Caco-2 (cell line): ENCODE measurements around the gene MED12L. TPM values are rescaled to one million over a fixed set of nuclear protein-coding genes. Genes with fewer than 3 reads are reported as not detected.

Experiments
- BruUV-seq: library from RNA; stranded (reverse); fragments of 400-500 nt; replicated peaks from 2 replicates; lab custom pipeline; 2021; lab: Mats Ljungman, UMichigan
- CTCF ChIA-PET: fragments of 300-600 bp; sonication (Branson Sonifier 250); formaldehyde crosslinking; loops from one replicate; lab custom pipeline; 2022; ENCODE audit warnings: antibody characterized with exemption; lab: Charles Lee
- POLR2A ChIA-PET: fragments of 300-600 bp; sonication (Branson Sonifier 250); formaldehyde crosslinking; loops from one replicate; lab custom pipeline; 2022; ENCODE audit warnings: antibody characterized with exemption; lab: Charles Lee
- DNase-seq, 2 experiments: peaks; one replicate each; pipeline versions ENCODE4 v3.0.0 to v3.0.0-alpha.2; 2020 to 2022
- H3K27me3 ChIP-seq: replicated peaks from 2 replicates; pipeline ENCODE4 v1.6.0; 2011; ENCODE audit warnings: low read length; ENCODE audit not compliant: control insufficient read depth, insufficient read depth
- H3K36me3 ChIP-seq: 2 replicates; pipeline ENCODE4 v1.5.1; 2011; ENCODE audit warnings: low read length; ENCODE audit not compliant: control insufficient read depth, insufficient read depth
- H3K4me1 ChIP-seq: fragments of 250-450 bp; sonication (Bioruptor Pico); 2 replicates; pipeline ENCODE4 v1.5.1; 2020; ENCODE audit warnings: mild to moderate bottlenecking
- H3K4me3 ChIP-seq: 2 replicates; pipeline ENCODE4 v1.5.1; 2011; ENCODE audit warnings: low read depth, mild to moderate bottlenecking, control low read depth, low read length
- H3K9me3 ChIP-seq: fragments of 250-450 bp; sonication (Bioruptor Pico); 2 replicates; pipeline ENCODE4 v1.5.1; 2020; ENCODE audit warnings: mild to moderate bottlenecking, moderate library complexity
- H3K27ac Mint-ChIP-seq: one replicate; pipeline ENCODE4 v1.8.0; 2022; ENCODE audit warnings: mixed read lengths; ENCODE audit not compliant: unreplicated experiment
- H3K27me3 Mint-ChIP-seq: one replicate; pipeline ENCODE4 v1.8.0; 2022; ENCODE audit warnings: mixed read lengths; ENCODE audit not compliant: insufficient read depth, unreplicated experiment
- H3K36me3 Mint-ChIP-seq: one replicate; pipeline ENCODE4 v1.8.0; 2022; ENCODE audit warnings: mild to moderate bottlenecking, mixed read lengths; ENCODE audit not compliant: insufficient read depth, unreplicated experiment
- H3K4me1 Mint-ChIP-seq: one replicate; pipeline ENCODE4 v1.8.0; 2022; ENCODE audit warnings: low read depth, mixed read lengths; ENCODE audit not compliant: unreplicated experiment
- H3K4me3 Mint-ChIP-seq: one replicate; pipeline ENCODE4 v1.8.0; 2022; ENCODE audit warnings: mild to moderate bottlenecking, moderate library complexity, mixed read lengths; ENCODE audit not compliant: unreplicated experiment
- H3K9me3 Mint-ChIP-seq: one replicate; pipeline ENCODE4 v1.8.0; 2022; ENCODE audit warnings: mixed read lengths; ENCODE audit not compliant: unreplicated experiment
- intact Hi-C: fragments of 100-400 bp; cut with micrococcal nuclease; formaldehyde crosslinking; loops from one replicate; pipeline ENCODE4 v1.10.0; 2022; ENCODE audit not compliant: unreplicated experiment
- total RNA-seq: library from RNA; stranded (reverse); gene quantifications from 2 replicates; pipeline ENCODE4 v1.2.3, GENCODE V29; 2022
- TF ChIP-seq, protein P1 (sequence below), 2 experiments: fragments of 200-600 bp in 1 of 2; IDR thresholded peaks; 1 replicate in 1 of 2; 2 replicates in 1 of 2; pipeline versions ENCODE4 v1.5.1 to v1.8.0; 2011 to 2022; ENCODE audit warnings: antibody characterized with exemption in 1 of 2, control low read depth in 1 of 2, inconsistent platforms in 1 of 2, low read depth in 1 of 2, low read length in 1 of 2, mild to moderate bottlenecking in 1 of 2, moderate library complexity in 1 of 2; ENCODE audit not compliant: insufficient read depth in 1 of 2, severe bottlenecking in 1 of 2, unreplicated experiment in 1 of 2

Gene MED12L
- total RNA-seq, 1 experiment from 2014 or later, result 21.5 TPM

DNA sequence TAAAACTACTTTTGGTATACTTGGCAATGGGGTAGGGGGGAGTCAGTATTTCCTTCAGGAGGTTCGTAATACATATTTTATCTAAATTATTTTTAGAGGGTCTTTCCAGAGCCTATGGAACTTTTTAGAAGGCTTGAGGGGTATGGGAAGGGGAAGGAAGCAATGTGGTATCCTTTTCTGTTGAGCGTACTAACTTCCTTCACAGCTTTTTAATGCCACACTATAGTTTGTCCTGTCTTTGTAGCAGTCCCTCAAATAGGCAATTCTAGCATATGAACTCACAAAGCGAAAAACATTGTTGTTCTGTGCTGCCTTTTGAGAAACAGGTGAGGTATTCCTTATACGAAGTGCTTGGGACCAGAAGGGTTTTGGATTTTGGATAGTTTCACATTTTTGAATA is 266.2 kb downstream of the MED12L start:
- Mint-ChIP-seq H3K9me3 (no peaks in the 10 kb centered on the region), H3K27me3 (no peaks in the 10 kb centered on the region), H3K36me3 (no peaks in the 10 kb centered on the region), H3K4me3 (no peak overlapping the region), H3K27ac (no peak overlapping the region), H3K4me1 (no peaks in the 10 kb centered on the region)
- ChIA-PET POLR2A (no interaction called here), CTCF (no interaction called here)
- H3K4me3 ChIP-seq, result no peak overlapping the region
- intact Hi-C loops, result no loop called here
- no peaks in the 10 kb centered on the region for H3K27me3 ChIP-seq
- no peak for DNase-seq
- TF ChIP-seq, protein P1, sequence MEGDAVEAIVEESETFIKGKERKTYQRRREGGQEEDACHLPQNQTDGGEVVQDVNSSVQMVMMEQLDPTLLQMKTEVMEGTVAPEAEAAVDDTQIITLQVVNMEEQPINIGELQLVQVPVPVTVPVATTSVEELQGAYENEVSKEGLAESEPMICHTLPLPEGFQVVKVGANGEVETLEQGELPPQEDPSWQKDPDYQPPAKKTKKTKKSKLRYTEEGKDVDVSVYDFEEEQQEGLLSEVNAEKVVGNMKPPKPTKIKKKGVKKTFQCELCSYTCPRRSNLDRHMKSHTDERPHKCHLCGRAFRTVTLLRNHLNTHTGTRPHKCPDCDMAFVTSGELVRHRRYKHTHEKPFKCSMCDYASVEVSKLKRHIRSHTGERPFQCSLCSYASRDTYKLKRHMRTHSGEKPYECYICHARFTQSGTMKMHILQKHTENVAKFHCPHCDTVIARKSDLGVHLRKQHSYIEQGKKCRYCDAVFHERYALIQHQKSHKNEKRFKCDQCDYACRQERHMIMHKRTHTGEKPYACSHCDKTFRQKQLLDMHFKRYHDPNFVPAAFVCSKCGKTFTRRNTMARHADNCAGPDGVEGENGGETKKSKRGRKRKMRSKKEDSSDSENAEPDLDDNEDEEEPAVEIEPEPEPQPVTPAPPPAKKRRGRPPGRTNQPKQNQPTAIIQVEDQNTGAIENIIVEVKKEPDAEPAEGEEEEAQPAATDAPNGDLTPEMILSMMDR (IDR thresholded peaks at IDR 0.05; ENCODE audit: insufficient read depth in 1 of 2, low read depth in 1 of 2, low read length in 1 of 2, severe bottlenecking in 1 of 2, unreplicated experiment in 1 of 2), result no peak
- H3K36me3 ChIP-seq, result no peaks in the 10 kb centered on the region
- no peaks in the 10 kb centered on the region for H3K4me1 ChIP-seq
- no TSS peak for BruUV-seq
- H3K9me3 ChIP-seq, result no peaks in the 10 kb centered on the region

DNA sequence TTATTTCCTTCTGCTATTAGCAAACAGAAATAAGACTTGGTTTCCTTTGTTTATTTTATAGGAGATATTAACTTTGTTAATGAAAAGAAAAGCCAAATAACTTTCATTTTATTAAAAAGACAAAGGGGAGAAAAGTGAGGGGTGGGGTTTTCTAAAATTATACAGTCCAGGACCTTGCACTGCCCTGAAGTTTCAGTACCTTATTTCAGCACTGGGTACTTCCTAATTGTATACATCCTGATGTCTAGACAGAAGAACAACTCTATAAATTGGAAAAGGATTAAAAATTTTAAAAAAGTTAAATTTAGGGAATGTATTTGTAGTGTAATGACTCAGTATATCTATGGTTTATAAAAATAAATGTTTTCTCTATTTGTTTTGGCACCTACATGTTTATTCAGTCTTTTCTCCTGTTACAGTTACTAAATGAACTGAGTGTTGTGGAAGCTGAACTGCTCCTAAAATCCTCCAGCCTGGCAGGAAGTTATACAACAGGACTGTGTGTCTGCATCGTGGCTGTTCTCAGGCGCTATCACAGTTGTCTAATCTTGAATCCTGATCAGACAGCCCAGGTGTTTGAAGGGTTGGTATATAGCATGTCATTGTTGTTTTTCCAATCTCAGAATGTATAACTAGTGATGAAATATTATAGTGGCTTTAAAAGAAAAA is 271.5 kb downstream of the MED12L start:
- no peak overlapping the region for H3K4me3 ChIP-seq
- no peaks in the 10 kb centered on the region for H3K27me3 ChIP-seq
- no peak for DNase-seq
- POLR2A ChIA-PET, result no interaction called here
- H3K27me3 Mint-ChIP-seq, result no peaks in the 10 kb centered on the region
- TF ChIP-seq, protein P1 (IDR thresholded peaks at IDR 0.05; ENCODE audit: insufficient read depth in 1 of 2, low read depth in 1 of 2, low read length in 1 of 2, severe bottlenecking in 1 of 2, unreplicated experiment in 1 of 2), result no peak
- intact Hi-C loops, result no loop called here
- peaks cover 5% of the 10 kb centered on the region for H3K36me3 Mint-ChIP-seq
- H3K9me3 Mint-ChIP-seq, result no peaks in the 10 kb centered on the region
- CTCF ChIA-PET, result no interaction called here
- H3K9me3 ChIP-seq, result no peaks in the 10 kb centered on the region
- no TSS peak for BruUV-seq
- no peak overlapping the region for H3K4me3 Mint-ChIP-seq
- H3K36me3 ChIP-seq, result no peaks in the 10 kb centered on the region
- no peaks in the 10 kb centered on the region for H3K4me1 Mint-ChIP-seq
- H3K27ac Mint-ChIP-seq, result no peak overlapping the region
- no peaks in the 10 kb centered on the region for H3K4me1 ChIP-seq

DNA sequence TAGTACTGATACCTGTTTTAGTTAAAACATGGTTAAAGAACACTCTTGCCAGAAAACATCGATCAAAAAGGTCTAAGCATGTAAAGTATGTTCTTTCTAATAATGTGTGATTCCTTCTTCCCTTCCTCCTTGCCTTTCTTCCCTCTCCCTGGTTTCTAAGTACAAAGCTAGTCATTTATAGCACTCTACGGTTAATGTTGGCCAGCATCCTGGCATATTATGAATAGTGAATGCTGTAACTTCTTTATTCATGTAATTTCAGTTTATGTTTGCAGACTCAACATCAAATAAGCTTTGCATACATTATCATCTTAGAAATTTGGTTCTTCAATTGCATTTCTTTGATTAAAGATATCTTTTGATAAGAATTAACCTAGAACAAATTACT is 272.0 kb downstream of the MED12L start:
- Histone ChIP-seq H3K36me3 (no peaks in the 10 kb centered on the region), H3K4me1 (no peaks in the 10 kb centered on the region), H3K4me3 (no peak overlapping the region), H3K27me3 (no peaks in the 10 kb centered on the region), H3K9me3 (no peaks in the 10 kb centered on the region)
- no peak for DNase-seq
- no peak overlapping the region for H3K27ac Mint-ChIP-seq
- H3K36me3 Mint-ChIP-seq, result peaks cover 5% of the 10 kb centered on the region
- TF ChIP-seq, protein P1 (IDR thresholded peaks at IDR 0.05; ENCODE audit: insufficient read depth in 1 of 2, low read depth in 1 of 2, low read length in 1 of 2, severe bottlenecking in 1 of 2, unreplicated experiment in 1 of 2), result no peak
- H3K9me3 Mint-ChIP-seq, result no peaks in the 10 kb centered on the region
- H3K27me3 Mint-ChIP-seq, result no peaks in the 10 kb centered on the region
- H3K4me3 Mint-ChIP-seq, result no peak overlapping the region
- intact Hi-C loops, result no loop called here
- H3K4me1 Mint-ChIP-seq, result no peaks in the 10 kb centered on the region
- no TSS peak for BruUV-seq
- ChIA-PET POLR2A (no interaction called here), CTCF (no interaction called here)
